ENCODE results near the gene ATF5.

DNA sequence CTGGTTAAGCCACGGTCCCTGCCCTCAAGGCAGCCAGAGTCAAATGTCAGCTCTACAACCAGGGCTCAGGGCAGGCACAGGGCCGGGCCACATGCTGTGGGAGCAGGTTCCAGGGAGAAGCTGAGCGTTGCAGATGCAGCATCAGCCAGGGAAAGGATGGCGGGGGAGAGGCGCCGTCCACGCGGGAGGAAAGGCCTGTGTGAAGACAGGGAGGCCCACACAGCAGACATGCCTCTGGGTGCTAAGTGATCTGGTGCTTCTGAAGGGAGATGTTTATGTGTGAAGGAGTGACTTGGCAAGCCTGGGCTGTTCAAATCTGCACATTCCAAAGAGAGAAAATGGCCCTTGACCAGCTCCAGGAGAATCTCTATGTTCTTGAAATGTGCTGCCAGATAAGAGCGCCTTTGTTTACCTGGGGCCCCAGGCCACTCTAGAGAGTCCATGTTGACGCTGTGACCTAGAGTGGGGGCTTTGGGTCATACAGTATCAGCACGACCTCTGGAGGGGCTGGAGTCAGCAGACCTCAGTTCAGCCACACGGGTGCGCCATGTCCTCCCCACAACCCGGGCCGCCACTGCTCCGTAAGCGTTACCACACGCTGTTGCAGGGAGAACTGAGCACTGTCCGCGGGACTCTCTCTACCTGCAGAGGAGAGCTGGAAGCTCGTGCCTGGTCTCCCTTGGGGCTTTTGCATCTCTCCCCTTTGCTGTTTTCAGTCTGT is 15.9 kb upstream of the ATF5 start:
- TF ChIP-seq, protein P1, sequence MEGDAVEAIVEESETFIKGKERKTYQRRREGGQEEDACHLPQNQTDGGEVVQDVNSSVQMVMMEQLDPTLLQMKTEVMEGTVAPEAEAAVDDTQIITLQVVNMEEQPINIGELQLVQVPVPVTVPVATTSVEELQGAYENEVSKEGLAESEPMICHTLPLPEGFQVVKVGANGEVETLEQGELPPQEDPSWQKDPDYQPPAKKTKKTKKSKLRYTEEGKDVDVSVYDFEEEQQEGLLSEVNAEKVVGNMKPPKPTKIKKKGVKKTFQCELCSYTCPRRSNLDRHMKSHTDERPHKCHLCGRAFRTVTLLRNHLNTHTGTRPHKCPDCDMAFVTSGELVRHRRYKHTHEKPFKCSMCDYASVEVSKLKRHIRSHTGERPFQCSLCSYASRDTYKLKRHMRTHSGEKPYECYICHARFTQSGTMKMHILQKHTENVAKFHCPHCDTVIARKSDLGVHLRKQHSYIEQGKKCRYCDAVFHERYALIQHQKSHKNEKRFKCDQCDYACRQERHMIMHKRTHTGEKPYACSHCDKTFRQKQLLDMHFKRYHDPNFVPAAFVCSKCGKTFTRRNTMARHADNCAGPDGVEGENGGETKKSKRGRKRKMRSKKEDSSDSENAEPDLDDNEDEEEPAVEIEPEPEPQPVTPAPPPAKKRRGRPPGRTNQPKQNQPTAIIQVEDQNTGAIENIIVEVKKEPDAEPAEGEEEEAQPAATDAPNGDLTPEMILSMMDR (conservative IDR thresholded peaks at IDR 0.05): no peak
- TF ChIP-seq EZH2 (IDR thresholded peaks at IDR 0.05; ENCODE audit: low read depth): no peak
